Muscle of leg (tissue), 11 donors: ENCODE results near the gene KCNA2. TPM values are rescaled to one million over a fixed set of nuclear protein-coding genes. Genes with fewer than 3 reads are reported as not detected.

Experiments used
- DNase-seq: peaks from one replicate; pipeline ENCODE4 v3.0.0; 2013
- H3K27ac ChIP-seq: one replicate; pipeline ENCODE4 v1.5.1; 2013; ENCODE audit warnings: mild to moderate bottlenecking, low read length, control low read depth
- H3K27me3 ChIP-seq: one replicate; pipeline ENCODE4 v1.6.1; 2013; ENCODE audit warnings: low read length; ENCODE audit not compliant: control insufficient read depth, insufficient read depth
- H3K36me3 ChIP-seq: one replicate; pipeline ENCODE4 v1.6.1; 2013; ENCODE audit warnings: low read length; ENCODE audit not compliant: control insufficient read depth, insufficient read depth
- H3K4me1 ChIP-seq: one replicate; pipeline ENCODE4 v1.6.1; 2013; ENCODE audit warnings: low read length; ENCODE audit not compliant: control insufficient read depth, insufficient read depth
- H3K4me3 ChIP-seq: one replicate; pipeline ENCODE4 v1.5.1; 2013; ENCODE audit warnings: low read length, control low read depth
- H3K9me3 ChIP-seq: replicated peaks from 2 replicates; pipeline ENCODE4 v1.6.1; 2013; ENCODE audit warnings: low read depth, low read length; ENCODE audit not compliant: control insufficient read depth
- WGBS: methylation state at CpG from one replicate; pipeline ENCODE4 v1.1.5; 2013; ENCODE audit warnings: missing lambda C conversion rate; ENCODE audit not compliant: insufficient coverage; 5-methylcytosine and 5-hydroxymethylcytosine counted together
- polyA plus RNA-seq, 8 donors: library from polyadenylated mRNA; unstranded; fragments of 120-200 nt; gene quantifications; one replicate each; pipeline versions ENCODE4 v1.2.1 to v1.2.3, GENCODE V29; 2013; ENCODE audit warnings: inconsistent platforms in 1 of 8, low replicate concordance in 1 of 8; ENCODE audit not compliant: insufficient read length in 8 of 8, insufficient read depth in 1 of 8
- total RNA-seq: library from RNA; stranded (reverse); fragments of 120-200 nt; gene quantifications from one replicate; pipeline ENCODE4 v1.2.4, GENCODE V29; 2013

KCNA2 gene
- total and polyA plus RNA-seq, 9 donors = 0.68 to 3.0 (median 0.82) TPM

GRCh38 chr1:110603058-110603457 is 3.1 kb downstream of the KCNA2 start:
- DNase-seq = no peak
- Histone ChIP-seq H3K4me3 (no peak overlapping the region), H3K4me1 (peaks cover 26% of the 10 kb centered on the region), H3K27me3 (peaks cover 52% of the 10 kb centered on the region), H3K9me3 (no peaks in the 10 kb centered on the region), H3K36me3 (no peaks in the 10 kb centered on the region), H3K27ac (no peak overlapping the region)
- no CpG with 5 or more reads among the region's 3 CpGs for WGBS

DNA sequence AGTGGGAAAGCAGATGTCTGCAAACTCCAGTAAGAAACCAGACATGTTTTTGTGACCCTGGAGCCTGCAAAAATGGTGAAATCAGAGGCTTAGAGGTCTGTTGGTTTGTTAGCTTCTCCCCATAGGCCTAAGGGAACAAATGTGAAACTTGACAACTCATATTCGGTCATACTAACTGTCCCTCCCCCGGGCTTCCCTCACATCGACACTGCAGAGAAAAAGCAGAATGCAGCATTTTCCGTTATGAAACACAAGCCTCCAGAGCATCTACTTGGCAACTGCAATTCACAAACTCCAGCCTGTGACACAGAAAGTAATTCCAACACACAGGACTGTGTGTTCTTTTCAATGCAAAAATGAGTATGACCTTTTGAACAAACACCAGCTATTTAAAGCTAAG is 3.7 kb downstream of the KCNA2 start:
- 40% methylated on average over 2 of the region's 4 CpGs for WGBS

DNA sequence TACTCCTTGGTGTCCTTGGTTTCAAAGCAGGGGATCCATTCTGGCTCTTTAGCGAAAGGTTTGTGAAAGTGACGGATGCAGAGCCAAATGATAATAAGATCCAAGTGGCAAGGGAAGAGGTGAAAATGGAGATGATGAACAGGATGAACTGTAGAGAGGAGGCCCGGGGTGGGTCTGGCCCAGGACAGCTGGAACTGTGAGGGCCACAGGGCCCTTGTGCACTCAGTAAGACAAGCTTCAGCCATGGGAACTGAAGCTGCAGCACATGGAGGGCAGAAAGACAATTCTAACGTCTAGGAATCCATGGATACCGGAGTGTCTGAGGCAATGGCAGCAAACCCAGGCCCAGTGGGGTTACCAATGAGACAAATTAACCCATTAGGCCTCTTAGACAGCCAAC is 4.8 kb downstream of the KCNA2 start:
- WGBS = 53% methylated on average over 4 of the region's 5 CpGs
- Histone ChIP-seq H3K9me3 (no peaks in the 10 kb centered on the region), H3K4me1 (peaks cover 16% of the 10 kb centered on the region), H3K27me3 (peaks cover 44% of the 10 kb centered on the region), H3K36me3 (no peaks in the 10 kb centered on the region), H3K4me3 (no peak overlapping the region), H3K27ac (no peak overlapping the region)
- no peak for DNase-seq

More for the DNA sequence above, 3.7 kb downstream of the KCNA2 start:
- H3K4me3 ChIP-seq = no peak overlapping the region
- H3K36me3 ChIP-seq = no peaks in the 10 kb centered on the region
- DNase-seq = peak; percentile 88
- peaks cover 23% of the 10 kb centered on the region for H3K4me1 ChIP-seq
- peak overlapping the region; percentile 35 for H3K27ac ChIP-seq
- H3K27me3 ChIP-seq = peaks cover 48% of the 10 kb centered on the region
- H3K9me3 ChIP-seq = no peaks in the 10 kb centered on the region

DNA sequence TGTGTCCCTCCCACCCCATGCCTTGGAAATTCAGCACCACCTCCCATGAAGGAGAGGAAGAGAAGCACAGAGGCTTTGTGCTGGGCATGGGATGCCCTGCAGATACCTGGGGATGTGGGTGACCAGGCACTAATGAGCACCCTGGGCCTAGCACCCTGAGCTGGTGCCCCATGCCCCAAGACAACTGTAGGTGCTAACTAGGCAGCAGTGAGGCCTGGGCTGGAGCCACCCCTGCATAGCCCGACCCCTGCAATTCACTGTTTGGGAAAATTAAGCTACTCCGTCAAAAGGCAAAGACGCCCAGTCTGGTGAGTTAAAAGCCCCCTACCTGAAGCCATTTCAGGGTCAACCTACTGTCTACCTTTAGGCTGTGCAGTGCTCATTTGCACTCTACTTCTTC is 5.4 kb downstream of the KCNA2 start:
- H3K27ac ChIP-seq = no peak overlapping the region
- no peaks in the 10 kb centered on the region for H3K36me3 ChIP-seq
- 100% methylated on average over 1 of the region's 3 CpGs for WGBS
- no peaks in the 10 kb centered on the region for H3K9me3 ChIP-seq
- DNase-seq = no peak
- H3K4me3 ChIP-seq = no peak overlapping the region
- H3K27me3 ChIP-seq = peaks cover 38% of the 10 kb centered on the region
- H3K4me1 ChIP-seq = peaks cover 10% of the 10 kb centered on the region

GRCh38 chr1:110597966-110598365 is 8.2 kb downstream of the KCNA2 start:
- WGBS = 89% methylated on average over 3 of the region's 5 CpGs
- Histone ChIP-seq H3K4me3 (no peak overlapping the region), H3K27me3 (peaks cover 19% of the 10 kb centered on the region), H3K4me1 (peaks cover 5% of the 10 kb centered on the region), H3K9me3 (no peaks in the 10 kb centered on the region), H3K36me3 (no peaks in the 10 kb centered on the region), H3K27ac (no peak overlapping the region)
- no peak for DNase-seq

GRCh38 chr1:110596312-110596711 is 9.8 kb downstream of the KCNA2 start:
- Histone ChIP-seq H3K4me1 (peaks cover 3% of the 10 kb centered on the region), H3K27ac (no peak overlapping the region), H3K36me3 (no peaks in the 10 kb centered on the region), H3K27me3 (peaks cover 16% of the 10 kb centered on the region), H3K9me3 (no peaks in the 10 kb centered on the region), H3K4me3 (no peak overlapping the region)
- 100% methylated on average over 1 of the region's 2 CpGs for WGBS
- DNase-seq = no peak

DNA sequence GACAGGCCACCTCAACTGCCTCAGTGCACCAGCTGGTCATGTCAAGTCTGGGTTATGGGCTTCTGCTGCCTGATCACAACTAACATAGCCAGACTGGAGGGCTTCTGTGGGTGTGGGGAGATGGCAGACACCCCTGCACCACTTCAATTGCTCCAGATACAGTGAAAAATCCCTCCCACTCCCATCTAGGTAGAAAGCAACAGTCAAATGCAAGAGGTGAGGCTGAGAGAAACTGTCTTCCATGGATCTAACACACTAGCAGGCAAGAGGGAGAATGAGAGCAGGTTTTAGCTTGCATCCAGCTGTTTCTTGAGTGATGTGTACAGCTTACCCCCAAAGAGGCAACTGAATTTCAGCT is 10.8 kb downstream of the KCNA2 start:
- H3K36me3 ChIP-seq = no peaks in the 10 kb centered on the region
- H3K27ac ChIP-seq = no peak overlapping the region
- no peak overlapping the region for H3K4me3 ChIP-seq
- H3K27me3 ChIP-seq = peaks cover 14% of the 10 kb centered on the region
- H3K4me1 ChIP-seq = peaks cover 3% of the 10 kb centered on the region
- no peak for DNase-seq
- H3K9me3 ChIP-seq = no peaks in the 10 kb centered on the region

- peak; percentile 68 for DNase-seq
- H3K4me1 ChIP-seq = peaks cover 3% of the 10 kb centered on the region
- 40% methylated on average over 4 of the region's 7 CpGs for WGBS
Observed at GRCh38 chr1:110594456-110595352, 11.5 kb downstream of the KCNA2 start.

GRCh38 chr1:110593902-110594301 is 12.3 kb downstream of the KCNA2 start:
- Histone ChIP-seq H3K27me3 (peaks cover 14% of the 10 kb centered on the region), H3K27ac (no peak overlapping the region), H3K4me3 (no peak overlapping the region), H3K36me3 (no peaks in the 10 kb centered on the region), H3K9me3 (no peaks in the 10 kb centered on the region), H3K4me1 (peaks cover 3% of the 10 kb centered on the region)
- no peak for DNase-seq
- 15% methylated on average over 2 of the region's 5 CpGs for WGBS

More at GRCh38 chr1:110594456-110595352, 11.5 kb downstream of the KCNA2 start:
- H3K27ac ChIP-seq = no peak overlapping the region
- peaks cover 14% of the 10 kb centered on the region for H3K27me3 ChIP-seq
- H3K4me3 ChIP-seq = no peak overlapping the region
- no peaks in the 10 kb centered on the region for H3K36me3 ChIP-seq
- no peaks in the 10 kb centered on the region for H3K9me3 ChIP-seq

- no peak for DNase-seq
- peaks cover 9% of the 10 kb centered on the region for H3K27me3 ChIP-seq
- H3K4me3 ChIP-seq = no peak overlapping the region
- WGBS = 57% methylated on average over 2 of the region's 6 CpGs
- H3K4me1 ChIP-seq = peaks cover 3% of the 10 kb centered on the region
- H3K27ac ChIP-seq = no peak overlapping the region
- no peaks in the 10 kb centered on the region for H3K9me3 ChIP-seq
- no peaks in the 10 kb centered on the region for H3K36me3 ChIP-seq
Observed at GRCh38 chr1:110591956-110592355, 14.2 kb downstream of the KCNA2 start.
